Measurements from ENCODE around the gene MYO15A. TPM values are rescaled to one million over a fixed set of nuclear protein-coding genes. Genes with fewer than 3 reads are reported as not detected.
A peak's percentile ranks its signal among the peaks of the same experiment; 100 is the strongest.

MYO15A gene
- total RNA-seq, 1 experiment from 2014 or later, result 2.8 TPM

DNA sequence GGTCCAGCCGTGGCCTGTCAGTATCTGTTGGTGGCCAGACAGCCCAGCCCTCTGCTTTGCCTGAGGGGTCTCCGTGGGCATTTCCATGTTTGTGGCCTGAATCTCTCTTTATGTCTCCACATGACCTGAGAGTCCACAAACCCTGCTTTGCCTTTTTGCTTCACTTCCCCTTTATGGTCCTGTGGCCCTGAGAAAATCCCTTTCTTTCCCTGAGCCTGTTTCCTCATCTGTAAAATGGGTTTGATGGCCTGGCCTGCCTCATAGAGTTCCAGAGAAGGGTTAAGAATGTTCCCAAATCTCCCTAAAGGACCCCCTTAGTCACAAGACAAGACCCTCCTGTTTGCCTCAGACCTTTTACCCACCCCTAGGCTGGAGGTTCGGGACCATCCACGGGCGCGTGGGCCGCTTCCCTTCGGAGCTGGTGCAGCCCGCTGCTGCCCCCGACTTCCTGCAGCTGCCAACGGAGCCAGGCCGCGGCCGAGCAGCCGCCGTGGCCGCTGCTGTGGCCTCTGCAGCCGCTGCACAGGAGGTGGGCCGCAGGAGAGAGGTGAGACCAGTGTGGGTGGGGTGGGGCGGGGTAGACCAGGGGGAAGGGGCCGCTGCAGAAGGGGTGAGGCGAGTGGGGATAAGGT is 48.9 kb downstream of the MYO15A start:
- BruUV-seq (replicated peaks), result no TSS peak
- H3K27ac ChIP-seq (ENCODE audit: low read depth, low read length), result peak overlapping the region; percentile 37; the same call in 1 of the 2 replicates
- CTCF ChIA-PET, result interaction anchor here (1.0 kb wide), 1 partner anchor 13 kb away, joined by 3 read pairs; no protein-coding TSS in a partner anchor
- no peaks in the 10 kb centered on the region for H4K20me1 ChIP-seq (ENCODE audit: insufficient read depth)
- no peak overlapping the region for H3K9ac ChIP-seq (ENCODE audit: low read length)
- peaks cover 20 to 56% of the 10 kb centered on the region in 2 experiments for H3K4me1 ChIP-seq (ENCODE audit: control insufficient read depth in 1 of 2, insufficient read depth in 2 of 2, low read length in 2 of 2)
- H3K9me2 ChIP-seq (ENCODE audit: insufficient read depth), result no peaks in the 10 kb centered on the region
- no peaks in the 10 kb centered on the region for H3K36me3 ChIP-seq (ENCODE audit: control insufficient read depth in 1 of 2, insufficient read depth in 2 of 2, low read length in 2 of 2)
- 0 out of 4 replicates have a peak overlapping the region, but pooled peaks of 1 of the 2 experiments have one; percentile 59 for H3K4me3 ChIP-seq (replicated peaks in 1 of 2; ENCODE audit: low read depth in 1 of 2, low read length in 2 of 2)
- no peak overlapping the region for H2AFZ ChIP-seq (ENCODE audit: low read depth, low read length, poor library complexity, severe bottlenecking)
- no peaks in the 10 kb centered on the region for H3K27me3 ChIP-seq (ENCODE audit: insufficient read depth, low read length)
- H3K4me2 ChIP-seq (ENCODE audit: low read length), result peak overlapping the region; percentile 85
- RAD21 ChIA-PET (ENCODE audit: low non-redundant PET in 1 of 2, low total read pairs in 2 of 2, uncharacterized antibody in 2 of 2, unreplicated experiment in 2 of 2), result no interaction called here
- intact Hi-C loops (cut with micrococcal nuclease), result loop anchor here (2.0 kb wide), 1 partner anchor 17 kb away; no protein-coding TSS in a partner anchor
- no peaks in the 10 kb centered on the region for H3K79me2 ChIP-seq (ENCODE audit: insufficient read depth, low read length)
- POLR2A ChIA-PET, result interaction anchor here (1.0 to 1.2 kb wide), 3 partner anchors 13 to 27 kb away, joined by 3 to 4 read pairs (median 3); partner anchors contain the start of gene ALKBH5
- ATAC-seq (no peak), DNase-seq (ENCODE audit: low read depth, low spot score) (no peak)
- TF ChIP-seq, protein P1, sequence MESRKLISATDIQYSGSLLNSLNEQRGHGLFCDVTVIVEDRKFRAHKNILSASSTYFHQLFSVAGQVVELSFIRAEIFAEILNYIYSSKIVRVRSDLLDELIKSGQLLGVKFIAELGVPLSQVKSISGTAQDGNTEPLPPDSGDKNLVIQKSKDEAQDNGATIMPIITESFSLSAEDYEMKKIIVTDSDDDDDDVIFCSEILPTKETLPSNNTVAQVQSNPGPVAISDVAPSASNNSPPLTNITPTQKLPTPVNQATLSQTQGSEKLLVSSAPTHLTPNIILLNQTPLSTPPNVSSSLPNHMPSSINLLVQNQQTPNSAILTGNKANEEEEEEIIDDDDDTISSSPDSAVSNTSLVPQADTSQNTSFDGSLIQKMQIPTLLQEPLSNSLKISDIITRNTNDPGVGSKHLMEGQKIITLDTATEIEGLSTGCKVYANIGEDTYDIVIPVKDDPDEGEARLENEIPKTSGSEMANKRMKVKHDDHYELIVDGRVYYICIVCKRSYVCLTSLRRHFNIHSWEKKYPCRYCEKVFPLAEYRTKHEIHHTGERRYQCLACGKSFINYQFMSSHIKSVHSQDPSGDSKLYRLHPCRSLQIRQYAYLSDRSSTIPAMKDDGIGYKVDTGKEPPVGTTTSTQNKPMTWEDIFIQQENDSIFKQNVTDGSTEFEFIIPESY (IDR thresholded peaks at IDR 0.05; ENCODE audit: extremely low read depth, insufficient replicate concordance, low read length), result no peak
- TF ChIP-seq SIN3A (IDR thresholded peaks at IDR 0.05; ENCODE audit: low read depth) (no peak), EZH2phosphoT487 (IDR thresholded peaks at IDR 0.05; ENCODE audit: borderline replicate concordance) (no peak), JUND (IDR thresholded peaks at IDR 0.05) (no peak)
- no peaks in the 10 kb centered on the region for H3K9me3 ChIP-seq (ENCODE audit: control insufficient read depth in 1 of 2, insufficient read depth in 1 of 2, low read depth in 1 of 2, low read length in 2 of 2)

DNA sequence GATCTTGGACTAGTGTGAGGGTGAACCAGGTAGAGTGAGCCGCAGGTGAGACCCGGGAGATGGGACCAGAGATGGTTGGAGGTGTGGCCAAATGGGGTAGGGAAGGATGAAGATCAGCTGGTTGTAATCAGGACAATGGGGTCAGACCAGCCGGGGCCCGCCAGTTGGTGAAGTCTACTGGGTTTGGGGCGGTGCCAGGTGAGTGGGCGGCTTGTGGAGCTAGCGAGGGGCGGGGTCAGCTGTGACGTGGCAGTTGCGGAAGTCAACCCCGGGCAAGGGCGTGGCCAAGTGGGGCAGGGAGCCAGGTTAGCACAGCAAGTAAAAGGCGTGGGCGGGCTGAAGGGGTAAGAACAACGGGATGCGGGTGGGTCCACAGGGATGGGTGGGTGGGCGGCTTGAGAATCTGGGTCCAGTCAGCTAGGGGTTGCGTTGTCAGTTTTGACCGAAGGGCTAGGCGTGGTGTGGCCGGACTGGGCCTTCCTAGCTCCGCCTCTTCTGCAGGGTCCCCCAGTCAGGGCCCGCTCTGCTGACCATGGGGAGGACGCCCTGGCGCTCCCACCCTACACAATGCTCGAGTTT is 49.6 kb downstream of the MYO15A start:
- Histone ChIP-seq H3K27me3 (ENCODE audit: insufficient read depth, low read length) (no peaks in the 10 kb centered on the region), H3K9me2 (ENCODE audit: insufficient read depth) (no peaks in the 10 kb centered on the region), H3K4me1 (ENCODE audit: control insufficient read depth in 1 of 2, insufficient read depth in 2 of 2, low read length in 2 of 2) (peaks cover 14 to 49% of the 10 kb centered on the region in 2 experiments), H3K27ac (ENCODE audit: low read depth, low read length) (peak overlapping the region; percentile 37; the same call in 1 of the 2 replicates), H2AFZ (ENCODE audit: low read depth, low read length, poor library complexity, severe bottlenecking) (no peak overlapping the region), H4K20me1 (ENCODE audit: insufficient read depth) (no peaks in the 10 kb centered on the region), H3K9ac (ENCODE audit: low read length) (peak overlapping the region; percentile 41), H3K4me3 (replicated peaks in 1 of 2; ENCODE audit: low read depth in 1 of 2, low read length in 2 of 2) (peak overlapping the region; percentile 45 to 59), H3K4me2 (ENCODE audit: low read length) (peak overlapping the region; percentile 85), H3K36me3 (ENCODE audit: control insufficient read depth in 1 of 2, insufficient read depth in 2 of 2, low read length in 2 of 2) (no peaks in the 10 kb centered on the region), H3K9me3 (ENCODE audit: control insufficient read depth in 1 of 2, insufficient read depth in 1 of 2, low read depth in 1 of 2, low read length in 2 of 2) (no peaks in the 10 kb centered on the region), H3K79me2 (ENCODE audit: insufficient read depth, low read length) (no peaks in the 10 kb centered on the region)
- no TSS peak for BruUV-seq (replicated peaks)
- ChIA-PET POLR2A (interaction anchor here (0.7 to 1.2 kb wide), 4 partner anchors 10 to 26 kb away, joined by 3 to 4 read pairs (median 3); partner anchors contain the start of gene ALKBH5), RAD21 (ENCODE audit: low non-redundant PET in 1 of 2, low total read pairs in 2 of 2, uncharacterized antibody in 2 of 2, unreplicated experiment in 2 of 2) (no interaction called here), CTCF (interaction anchor here (0.7 to 1.0 kb wide), 2 partner anchors 12 to 24 kb away, joined by 3 to 6 read pairs; no protein-coding TSS in a partner anchor)
- ATAC-seq (peak; percentile 61), DNase-seq (ENCODE audit: low read depth, low spot score) (peak; percentile 86)
- intact Hi-C loops (cut with micrococcal nuclease), result no loop called here
- TF ChIP-seq, protein P2, sequence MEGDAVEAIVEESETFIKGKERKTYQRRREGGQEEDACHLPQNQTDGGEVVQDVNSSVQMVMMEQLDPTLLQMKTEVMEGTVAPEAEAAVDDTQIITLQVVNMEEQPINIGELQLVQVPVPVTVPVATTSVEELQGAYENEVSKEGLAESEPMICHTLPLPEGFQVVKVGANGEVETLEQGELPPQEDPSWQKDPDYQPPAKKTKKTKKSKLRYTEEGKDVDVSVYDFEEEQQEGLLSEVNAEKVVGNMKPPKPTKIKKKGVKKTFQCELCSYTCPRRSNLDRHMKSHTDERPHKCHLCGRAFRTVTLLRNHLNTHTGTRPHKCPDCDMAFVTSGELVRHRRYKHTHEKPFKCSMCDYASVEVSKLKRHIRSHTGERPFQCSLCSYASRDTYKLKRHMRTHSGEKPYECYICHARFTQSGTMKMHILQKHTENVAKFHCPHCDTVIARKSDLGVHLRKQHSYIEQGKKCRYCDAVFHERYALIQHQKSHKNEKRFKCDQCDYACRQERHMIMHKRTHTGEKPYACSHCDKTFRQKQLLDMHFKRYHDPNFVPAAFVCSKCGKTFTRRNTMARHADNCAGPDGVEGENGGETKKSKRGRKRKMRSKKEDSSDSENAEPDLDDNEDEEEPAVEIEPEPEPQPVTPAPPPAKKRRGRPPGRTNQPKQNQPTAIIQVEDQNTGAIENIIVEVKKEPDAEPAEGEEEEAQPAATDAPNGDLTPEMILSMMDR (IDR thresholded peaks at IDR 0.05 in 2 of 3, conservative IDR thresholded peaks at IDR 0.05 in 1 of 3; ENCODE audit: borderline replicate concordance in 1 of 3, insufficient read depth in 1 of 3, low read depth in 2 of 3, low read length in 2 of 3), result no peak
- TF ChIP-seq POLR2AphosphoS5 (IDR thresholded peaks at IDR 0.05; ENCODE audit: low read depth, low read length), result peak; percentile 59; the same call in 1 of the 2 replicates
- TF ChIP-seq EZH2 (IDR thresholded peaks at IDR 0.05), result no peak
- no peak for TF ChIP-seq RAD21 (IDR thresholded peaks at IDR 0.05; ENCODE audit: low read depth)
- 0 out of 2 replicates have a peak, but pooled peaks have one; percentile 20 for TF ChIP-seq ZFX (IDR thresholded peaks at IDR 0.05)
- no peak; the same call in none of the 2 replicates for TF ChIP-seq SP1 (IDR thresholded peaks at IDR 0.05; ENCODE audit: low read depth)
- TF ChIP-seq EGR1 (IDR thresholded peaks at IDR 0.05; ENCODE audit: low read depth), result peak; percentile 97

All from HCT116 (cell line).